Activated CD8-positive, alpha-beta memory T cell treated with anti-CD3 and anti-CD28 coated beads, Interleukin-2, amount 10 ng/mL, durations not matched to agents 7 days and 5 days (primary cell): ENCODE data around the gene ZNF189. TPM values are rescaled to one million over a fixed set of nuclear protein-coding genes. Genes with fewer than 3 reads are reported as not detected.
"Not testable (repeated sequence)": the region's sequence is repeated elsewhere in the genome, so short reads cannot be mapped to it uniquely, and the experiment has no call there.

ENCODE experiments used
- ATAC-seq: fragments of 150-1000 bp; cut with Tn5 transposase; one replicate; pipeline ENCODE4 v1.10.0; 2021; ENCODE audit warnings: moderate library complexity
- CTCF ChIA-PET: fragments of 350-600 bp; sonication (Branson Sonifier 250); formaldehyde crosslinking; loops from one replicate; lab custom pipeline; 2021; ENCODE audit warnings: antibody characterized with exemption; lab: Charles Lee
- DNase-seq: peaks from one replicate; pipeline ENCODE4 v3.0.0-alpha.2; 2020
- H3K27ac Mint-ChIP-seq: one replicate; pipeline ENCODE4 v1.8.0; 2021; ENCODE audit warnings: mild to moderate bottlenecking, mixed read lengths
- H3K27me3 Mint-ChIP-seq: one replicate; pipeline ENCODE4 v1.8.0; 2021; ENCODE audit warnings: mixed read lengths
- H3K36me3 Mint-ChIP-seq: one replicate; pipeline ENCODE4 v1.8.0; 2021; ENCODE audit warnings: mild to moderate bottlenecking, mixed read lengths
- H3K4me1 Mint-ChIP-seq: one replicate; pipeline ENCODE4 v1.8.0; 2021; ENCODE audit warnings: mixed read lengths
- H3K4me3 Mint-ChIP-seq: one replicate; pipeline ENCODE4 v1.8.0; 2021; ENCODE audit warnings: mild to moderate bottlenecking, moderate library complexity, mixed read lengths
- H3K9me3 Mint-ChIP-seq: one replicate; pipeline ENCODE4 v1.8.0; 2022; ENCODE audit warnings: low read depth, mixed read lengths
- total RNA-seq, 2 experiments: library from RNA; stranded (reverse); gene quantifications; one replicate each; pipeline ENCODE4 v1.2.3, GENCODE V29; 2021

The ZNF189 gene
- total RNA-seq, 2 experiments from 2014 or later = 9.2 to 12.6 TPM

- no peak overlapping the region for H3K4me3 Mint-ChIP-seq
- no peak for ATAC-seq
These were observed 31.3 kb upstream of the ZNF189 start for GRCh38 chr9:101367323-101367722.

GRCh38 chr9:101369286-101369685 is 29.4 kb upstream of the ZNF189 start:
- H3K27me3 Mint-ChIP-seq = peaks cover 3% of the 10 kb centered on the region
- DNase-seq = no peak
- H3K4me3 Mint-ChIP-seq = no peak overlapping the region
- no peaks in the 10 kb centered on the region for H3K9me3 Mint-ChIP-seq
- H3K36me3 Mint-ChIP-seq = no peaks in the 10 kb centered on the region
- no peak for ATAC-seq
- no peaks in the 10 kb centered on the region for H3K4me1 Mint-ChIP-seq
- CTCF ChIA-PET = no interaction called here
- no peak overlapping the region for H3K27ac Mint-ChIP-seq

More at GRCh38 chr9:101367323-101367722, 31.3 kb upstream of the ZNF189 start:
- no peak for DNase-seq
- no peak overlapping the region for H3K27ac Mint-ChIP-seq
- no peaks in the 10 kb centered on the region for H3K36me3 Mint-ChIP-seq
- H3K4me1 Mint-ChIP-seq = no peaks in the 10 kb centered on the region
- CTCF ChIA-PET = no interaction called here
- H3K27me3 Mint-ChIP-seq = peaks cover 3% of the 10 kb centered on the region
- no peaks in the 10 kb centered on the region for H3K9me3 Mint-ChIP-seq

- Mint-ChIP-seq H3K27me3 (peaks cover 3% of the 10 kb centered on the region), H3K9me3 (no peaks in the 10 kb centered on the region), H3K36me3 (no peaks in the 10 kb centered on the region), H3K4me1 (no peaks in the 10 kb centered on the region), H3K27ac (no peak overlapping the region), H3K4me3 (no peak overlapping the region)
- DNase-seq (no peak), ATAC-seq (no peak)
- CTCF ChIA-PET = interaction anchor here (1.5 kb wide), 1 partner anchor 19 kb away, joined by 7 read pairs; no protein-coding TSS in a partner anchor
These were observed 28.6 kb upstream of the ZNF189 start for GRCh38 chr9:101369884-101370531.

- Mint-ChIP-seq H3K9me3 (no peaks in the 10 kb centered on the region), H3K27ac (no peak overlapping the region), H3K4me1 (no peaks in the 10 kb centered on the region), H3K27me3 (peaks cover 3% of the 10 kb centered on the region), H3K36me3 (no peaks in the 10 kb centered on the region), H3K4me3 (no peak overlapping the region)
- DNase-seq (no peak), ATAC-seq (no peak)
- CTCF ChIA-PET = interaction anchor here (1.4 kb wide), 1 partner anchor 60 kb away, joined by 3 read pairs; no protein-coding TSS in a partner anchor
These were observed 26.8 kb upstream of the ZNF189 start for GRCh38 chr9:101371813-101372212.

- Mint-ChIP-seq H3K27ac (no peak overlapping the region), H3K9me3 (no peaks in the 10 kb centered on the region), H3K27me3 (peaks cover 3% of the 10 kb centered on the region), H3K4me3 (no peak overlapping the region), H3K4me1 (no peaks in the 10 kb centered on the region), H3K36me3 (no peaks in the 10 kb centered on the region)
- no peak for ATAC-seq
- CTCF ChIA-PET = no interaction called here
- no peak for DNase-seq
These were observed 26.1 kb upstream of the ZNF189 start for GRCh38 chr9:101372327-101373118.

GRCh38 chr9:101375546-101375945 is 23.1 kb upstream of the ZNF189 start:
- peaks cover 6% of the 10 kb centered on the region for H3K27me3 Mint-ChIP-seq
- no peaks in the 10 kb centered on the region for H3K4me1 Mint-ChIP-seq
- no peak overlapping the region for H3K27ac Mint-ChIP-seq
- no peaks in the 10 kb centered on the region for H3K36me3 Mint-ChIP-seq
- CTCF ChIA-PET = no interaction called here
- no peak overlapping the region for H3K4me3 Mint-ChIP-seq
- H3K9me3 Mint-ChIP-seq = no peaks in the 10 kb centered on the region
- DNase-seq (no peak), ATAC-seq (no peak)

- H3K9me3 Mint-ChIP-seq = no peaks in the 10 kb centered on the region
- H3K4me1 Mint-ChIP-seq = no peaks in the 10 kb centered on the region
- no peak overlapping the region for H3K27ac Mint-ChIP-seq
- CTCF ChIA-PET = no interaction called here
- H3K36me3 Mint-ChIP-seq = no peaks in the 10 kb centered on the region
- DNase-seq (no peak), ATAC-seq (no peak)
- peaks cover 6% of the 10 kb centered on the region for H3K27me3 Mint-ChIP-seq
- H3K4me3 Mint-ChIP-seq = no peak overlapping the region
These were observed 22.4 kb upstream of the ZNF189 start for GRCh38 chr9:101376111-101376848.

- CTCF ChIA-PET = no interaction called here
- peaks cover 5% of the 10 kb centered on the region for H3K9me3 Mint-ChIP-seq
- no peak for ATAC-seq
- H3K4me3 Mint-ChIP-seq = no peak overlapping the region
- peaks cover 7% of the 10 kb centered on the region for H3K36me3 Mint-ChIP-seq
- H3K27ac Mint-ChIP-seq = no peak overlapping the region
- no peaks in the 10 kb centered on the region for H3K4me1 Mint-ChIP-seq
- H3K27me3 Mint-ChIP-seq = peaks cover 6% of the 10 kb centered on the region
- no peak for DNase-seq
These were observed 18.4 kb upstream of the ZNF189 start for GRCh38 chr9:101380295-101380694.

- Mint-ChIP-seq H3K4me1 (no peaks in the 10 kb centered on the region), H3K36me3 (peaks cover 12% of the 10 kb centered on the region), H3K9me3 (peaks cover 5% of the 10 kb centered on the region), H3K4me3 (no peak overlapping the region), H3K27me3 (peaks cover 6% of the 10 kb centered on the region), H3K27ac (no peak overlapping the region)
- DNase-seq (no peak), ATAC-seq (no peak)
- CTCF ChIA-PET = no interaction called here
These were observed 17.5 kb upstream of the ZNF189 start for GRCh38 chr9:101381118-101381517.

GRCh38 chr9:101381833-101382342 is 16.8 kb upstream of the ZNF189 start:
- H3K27ac Mint-ChIP-seq = no peak overlapping the region
- DNase-seq (no peak), ATAC-seq (no peak)
- no peak overlapping the region for H3K4me3 Mint-ChIP-seq
- peaks cover 5% of the 10 kb centered on the region for H3K9me3 Mint-ChIP-seq
- H3K27me3 Mint-ChIP-seq = peaks cover 6% of the 10 kb centered on the region
- CTCF ChIA-PET = interaction anchor here (0.6 kb wide), 1 partner anchor 153 kb away, joined by 3 read pairs; no protein-coding TSS in a partner anchor
- peaks cover 13% of the 10 kb centered on the region for H3K36me3 Mint-ChIP-seq
- H3K4me1 Mint-ChIP-seq = no peaks in the 10 kb centered on the region

GRCh38 chr9:101383361-101383760 is 15.3 kb upstream of the ZNF189 start:
- no peak overlapping the region for H3K4me3 Mint-ChIP-seq
- ATAC-seq (no peak), DNase-seq (no peak)
- peaks cover 2% of the 10 kb centered on the region for H3K4me1 Mint-ChIP-seq
- H3K27me3 Mint-ChIP-seq = peaks cover 6% of the 10 kb centered on the region
- peaks cover 5% of the 10 kb centered on the region for H3K9me3 Mint-ChIP-seq
- H3K27ac Mint-ChIP-seq = no peak overlapping the region
- CTCF ChIA-PET = no interaction called here
- H3K36me3 Mint-ChIP-seq = peaks cover 19% of the 10 kb centered on the region

GRCh38 chr9:101384873-101385536 is 13.6 kb upstream of the ZNF189 start, which contains the start of gene BAAT:
TSS of gene BAAT (minus strand) at chr9:101385006. CDS start at chr9:101371404, 13,602 bp downstream.
- H3K9me3 Mint-ChIP-seq, DNase-seq, H3K27me3 Mint-ChIP-seq, H3K4me3 Mint-ChIP-seq, CTCF ChIA-PET, H3K4me1 Mint-ChIP-seq, ATAC-seq, H3K27ac Mint-ChIP-seq: not testable (repeated sequence)
- H3K36me3 Mint-ChIP-seq = peaks cover 24% of the 10 kb centered on the region
